Measurements from ENCODE around the gene CENPC.

GRCh38 chr4:67452100-67452845 is 93.0 kb downstream of the CENPC start:
- TF ChIP-seq CTCF (IDR thresholded peaks at IDR 0.05): no peak
- no peak for TF ChIP-seq EP300 (IDR thresholded peaks at IDR 0.05; ENCODE audit: borderline replicate concordance in 1 of 2, low read depth in 1 of 2, low read length in 1 of 2)
- no peak for TF ChIP-seq RAD21 (IDR thresholded peaks at IDR 0.05; ENCODE audit: low read length)
- no peak for TF ChIP-seq POLR2AphosphoS5 (IDR thresholded peaks at IDR 0.05; ENCODE audit: low read depth, low read length)
- no peak for TF ChIP-seq FOXM1 (IDR thresholded peaks at IDR 0.05; ENCODE audit: low read depth)
- TF ChIP-seq TCF12 (IDR thresholded peaks at IDR 0.05): no peak
- no peak for TF ChIP-seq FOXJ3 (CRISPR knock-in tag; IDR thresholded peaks at IDR 0.05)
- TF ChIP-seq YY1 (IDR thresholded peaks at IDR 0.05; ENCODE audit: low read depth): no peak
- TF ChIP-seq MAX (IDR thresholded peaks at IDR 0.05; ENCODE audit: low read depth): no peak
- no peak for TF ChIP-seq MEF2A (IDR thresholded peaks at IDR 0.05; ENCODE audit: borderline replicate concordance, low read depth)
- TF ChIP-seq RCOR1 (IDR thresholded peaks at IDR 0.05; ENCODE audit: low read length): no peak
- TF ChIP-seq SMC3 (IDR thresholded peaks at IDR 0.05; ENCODE audit: low read depth, low read length): no peak

Data from SK-N-SH (cell line).